Stimulated activated CD8-positive, alpha-beta memory T cell treated with anti-CD3 and anti-CD28 coated beads, Interleukin-7, amount 100 ng/mL, for 24 hours (primary cell): ENCODE measurements around the gene CEACAM8.
"Not testable (repeated sequence)": the region's sequence is repeated elsewhere in the genome, so short reads cannot be mapped to it uniquely, and the experiment has no call there.

Experiments
- DNase-seq: peaks from one replicate; pipeline ENCODE4 v3.0.0-alpha.2; 2020; ENCODE audit warnings: low read depth

The CEACAM8 gene

GRCh38 chr19:42573642-42574041 lies 21.1 kb downstream of the CEACAM8 start:
- DNase-seq, result no peak

- no peak for DNase-seq
Measured at GRCh38 chr19:42571116-42571515, 23.6 kb downstream of the CEACAM8 start.

GRCh38 chr19:42569193-42569592 lies 25.5 kb downstream of the CEACAM8 start:
- DNase-seq, result no peak

- DNase-seq, result no peak
Measured at GRCh38 chr19:42568006-42568405, 26.7 kb downstream of the CEACAM8 start.

- no peak for DNase-seq
Measured at GRCh38 chr19:42567567-42567966, 27.2 kb downstream of the CEACAM8 start.

- no peak for DNase-seq
Measured at GRCh38 chr19:42563352-42564210, 31.1 kb downstream of the CEACAM8 start.

GRCh38 chr19:42561512-42561911 lies 33.2 kb downstream of the CEACAM8 start:
- DNase-seq, result no peak

- no peak for DNase-seq
Measured at GRCh38 chr19:42560731-42561130, 34.0 kb downstream of the CEACAM8 start.

GRCh38 chr19:42558450-42559150 lies 36.1 kb downstream of the CEACAM8 start:
- DNase-seq, result no peak

GRCh38 chr19:42557386-42557871 lies 37.3 kb downstream of the CEACAM8 start:
- not testable (repeated sequence) for DNase-seq

- DNase-seq, result no peak
Measured at GRCh38 chr19:42555801-42556200, 38.9 kb downstream of the CEACAM8 start.

GRCh38 chr19:42555317-42555716 lies 39.4 kb downstream of the CEACAM8 start:
- DNase-seq, result no peak

GRCh38 chr19:42554046-42554575 lies 40.6 kb downstream of the CEACAM8 start:
- no peak for DNase-seq

GRCh38 chr19:42553292-42554045 lies 41.3 kb downstream of the CEACAM8 start:
- no peak for DNase-seq

GRCh38 chr19:42552086-42553065 lies 42.3 kb downstream of the CEACAM8 start:
- no peak for DNase-seq

- not testable (repeated sequence) for DNase-seq
Measured at GRCh38 chr19:42550521-42550920, 44.2 kb downstream of the CEACAM8 start.

- not testable (repeated sequence) for DNase-seq
Measured at GRCh38 chr19:42549067-42549466, 45.7 kb downstream of the CEACAM8 start.

GRCh38 chr19:42548552-42548951 lies 46.2 kb downstream of the CEACAM8 start:
- no peak for DNase-seq

- DNase-seq, result no peak
Measured at GRCh38 chr19:42547929-42548328, 46.8 kb downstream of the CEACAM8 start.

- DNase-seq, result no peak
Measured at GRCh38 chr19:42546831-42547500, 47.8 kb downstream of the CEACAM8 start.
